HG02763 (cell line): ENCODE data around the gene DYNC2I2.
A peak's percentile ranks its signal among the peaks of the same experiment; 100 is the strongest.
"Not testable (repeated sequence)": the region's sequence is repeated elsewhere in the genome, so short reads cannot be mapped to it uniquely, and the experiment has no call there.

Experiments used
- ATAC-seq: cut with Tn5 transposase; IDR thresholded peaks from one replicate; pipeline ENCODE4 v1.9.1; 2021; ENCODE audit warnings: mild to moderate bottlenecking, moderate library complexity; ENCODE audit not compliant: unreplicated experiment

Gene DYNC2I2

GRCh38 chr9:128656416-128657343, at the start of gene DYNC2I2:
Gene DYNC2I2 (minus strand): TSS chr9:128656847. CDS start chr9:128656726, 121 bp downstream.
- peak; percentile 69 for ATAC-seq

- ATAC-seq = no peak
Observed at GRCh38 chr9:128706045-128706444, 49.4 kb upstream of the DYNC2I2 start.

GRCh38 chr9:128705051-128705965, 48.7 kb upstream of the DYNC2I2 start:
- ATAC-seq = no peak

DNA sequence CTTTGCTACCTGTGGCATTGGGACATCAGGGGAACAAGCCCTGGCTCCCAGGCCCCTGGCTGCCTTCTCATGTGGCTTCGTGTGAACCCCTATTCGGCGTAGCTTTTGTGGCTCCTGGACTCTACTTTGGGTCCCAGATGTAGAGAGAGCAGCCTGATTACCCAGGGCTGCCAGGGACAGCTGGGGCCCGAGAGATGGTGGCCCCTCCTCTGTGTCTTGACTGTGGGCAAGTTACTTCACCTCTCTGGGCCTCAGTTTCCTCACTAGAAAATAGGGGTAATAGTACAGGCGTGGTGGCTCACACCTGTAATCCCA, 47.7 kb upstream of the DYNC2I2 start:
- ATAC-seq = no peak

GRCh38 chr9:128703616-128704355, 47.1 kb upstream of the DYNC2I2 start:
- no peak for ATAC-seq

DNA sequence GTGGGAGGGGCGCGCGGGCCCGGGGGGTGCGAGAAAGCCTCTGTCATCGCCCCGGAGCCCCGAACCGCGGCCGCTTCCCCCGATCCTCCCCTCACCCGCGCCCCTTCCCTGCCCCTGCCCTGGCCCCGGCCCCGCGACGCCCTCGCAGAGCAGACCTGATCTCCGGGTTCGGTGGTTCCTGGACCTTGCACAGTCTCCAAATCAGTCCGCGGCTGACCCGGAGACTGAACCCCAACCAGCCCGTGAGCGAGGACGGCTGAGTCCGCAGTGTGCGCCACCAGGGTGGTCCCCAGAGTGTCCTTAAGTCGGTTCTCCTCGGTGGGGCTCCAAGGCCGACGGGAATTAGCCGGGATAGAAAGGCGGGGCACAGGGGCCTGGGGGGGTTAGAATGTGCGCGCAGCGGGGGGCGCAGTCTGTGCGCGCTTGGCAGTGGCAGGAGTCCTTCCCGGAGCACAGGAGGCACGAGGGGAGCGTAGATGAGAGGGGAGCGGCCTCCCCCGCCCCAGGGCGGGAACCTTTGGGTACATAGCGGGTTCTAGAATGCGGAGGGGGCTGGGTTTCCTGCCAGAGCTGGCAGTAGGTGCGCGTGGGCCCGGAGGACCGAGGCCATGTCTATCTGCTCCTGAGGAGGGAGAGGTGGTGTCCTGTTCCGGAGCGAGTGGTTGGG, 46.4 kb upstream of the DYNC2I2 start:
- no peak for ATAC-seq

GRCh38 chr9:128702445-128702948, 45.9 kb upstream of the DYNC2I2 start, which contains the start of gene PKN3:
Gene PKN3 (plus strand): TSS chr9:128702503. CDS start chr9:128702916, 413 bp downstream.
- peak; percentile 80 for ATAC-seq

DNA sequence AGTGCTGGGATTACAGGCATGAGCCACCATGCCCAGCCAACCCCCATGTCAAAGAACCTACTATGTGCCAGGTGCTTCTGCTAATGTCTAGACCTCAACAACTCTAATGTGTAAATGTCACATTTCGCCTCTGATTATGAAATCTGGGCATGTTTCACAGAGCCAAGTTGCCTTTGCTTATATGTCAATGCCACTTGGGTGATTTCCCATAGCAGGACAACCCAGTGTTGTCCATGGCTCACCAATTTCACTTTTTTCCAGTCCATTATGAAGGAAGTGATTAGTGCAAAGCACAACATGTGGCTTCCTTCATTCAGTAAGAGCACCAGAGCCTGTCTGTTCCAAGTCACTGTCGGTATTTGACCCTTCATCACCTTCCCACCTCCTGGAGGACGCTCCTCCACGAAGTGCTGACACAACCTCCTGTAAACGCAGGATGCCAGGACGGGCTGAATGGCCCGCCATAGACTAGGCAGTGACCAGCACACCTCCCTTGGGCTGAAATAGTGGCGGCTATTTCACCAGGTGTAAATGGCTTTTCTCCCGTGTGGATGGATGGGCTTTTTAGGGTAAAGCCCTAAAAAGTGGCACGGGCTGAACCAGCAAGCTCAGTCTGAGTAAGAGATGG, 44.7 kb upstream of the DYNC2I2 start:
- no peak for ATAC-seq

GRCh38 chr9:128699096-128699795, 42.6 kb upstream of the DYNC2I2 start:
- not testable (repeated sequence) for ATAC-seq

DNA sequence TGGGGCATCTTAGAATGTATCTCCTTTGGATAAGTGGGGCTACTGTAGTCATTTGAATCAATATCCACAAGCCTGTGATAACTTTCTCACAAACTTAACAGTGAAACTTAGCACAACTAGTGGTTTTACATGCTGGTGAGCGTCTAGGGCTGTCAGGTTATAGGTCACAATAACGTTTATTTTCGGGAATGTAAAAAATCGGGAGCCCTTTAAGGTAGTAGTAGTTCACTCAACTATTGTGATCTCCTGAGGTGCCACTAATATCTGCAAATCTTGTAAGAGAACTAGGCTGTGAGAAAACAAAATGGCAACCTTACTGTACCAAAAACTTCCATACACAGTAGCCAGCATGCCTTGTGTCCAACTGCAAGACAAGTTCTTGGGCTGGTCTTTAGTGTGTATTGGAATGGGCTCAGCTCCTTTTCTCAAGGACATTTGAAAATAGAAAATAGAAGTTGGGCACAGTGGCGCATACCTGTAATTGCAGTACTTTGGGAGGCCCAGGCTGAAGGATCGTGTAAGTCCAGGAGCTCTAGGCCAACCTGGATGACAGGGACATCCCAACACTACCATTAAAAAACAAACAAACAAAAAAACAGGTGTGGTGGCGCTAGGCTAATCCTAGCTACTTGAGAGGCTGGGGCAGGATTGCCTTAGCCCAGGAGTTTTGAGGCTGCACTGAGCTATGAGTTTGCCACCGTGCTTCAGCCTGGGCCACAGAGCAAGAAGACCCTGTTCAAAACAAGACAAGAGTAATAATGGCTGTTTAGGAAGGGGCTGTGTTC, 40.5 kb upstream of the DYNC2I2 start:
- no peak for ATAC-seq

DNA sequence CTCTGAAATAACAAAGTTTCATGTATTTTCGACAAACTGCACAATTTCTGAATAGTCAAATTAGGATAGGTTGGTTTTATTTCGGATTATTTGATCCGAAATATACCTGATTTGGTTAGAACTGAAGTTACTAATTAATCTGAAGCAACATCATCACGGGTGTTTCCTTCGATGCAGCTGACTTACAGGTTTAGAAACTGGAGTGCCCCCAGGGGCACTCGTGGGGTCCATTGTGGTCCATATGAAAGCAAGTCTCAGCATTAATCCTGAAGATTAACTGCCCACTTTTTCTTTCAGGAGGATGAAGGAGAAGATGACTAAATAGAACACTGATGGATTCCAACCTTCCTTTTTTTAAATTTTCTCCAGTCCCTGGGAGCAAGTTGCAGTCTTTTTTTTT, 37.7 kb upstream of the DYNC2I2 start:
- ATAC-seq = no peak

DNA sequence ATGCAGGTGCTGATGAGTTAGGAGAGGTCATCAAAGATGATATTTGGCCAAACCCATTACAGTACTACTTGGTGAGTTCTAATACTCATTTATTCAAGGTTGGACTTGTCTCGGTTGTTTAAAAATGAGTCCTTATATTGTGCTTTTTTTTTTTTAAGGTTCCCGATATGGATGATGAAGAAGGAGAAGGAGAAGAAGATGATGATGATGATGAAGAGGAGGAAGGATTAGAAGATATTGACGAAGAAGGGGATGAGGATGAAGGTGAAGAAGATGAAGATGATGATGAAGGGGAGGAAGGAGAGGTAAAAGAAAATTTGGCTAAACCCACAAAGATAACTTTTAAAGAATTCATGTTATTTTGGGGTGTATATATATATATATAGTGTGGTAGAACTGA, 37.1 kb upstream of the DYNC2I2 start:
- ATAC-seq = not testable (repeated sequence)

DNA sequence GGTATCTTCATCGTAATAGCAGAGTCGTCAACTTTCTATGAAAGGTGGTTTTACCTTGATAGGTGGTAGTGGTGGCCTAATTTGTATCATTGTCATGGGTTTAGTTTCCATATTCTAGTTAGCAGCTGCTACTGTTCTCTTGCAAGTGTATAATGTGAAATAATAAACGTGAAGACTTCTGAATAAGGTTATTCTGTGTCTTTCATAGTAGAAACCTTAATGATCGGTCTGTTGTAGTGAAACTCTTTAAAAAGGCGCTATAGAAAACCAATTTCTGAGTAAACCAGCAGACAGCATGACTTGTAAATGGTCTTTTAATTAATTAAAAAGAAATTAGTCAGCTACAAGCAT, 34.0 kb upstream of the DYNC2I2 start:
- ATAC-seq = no peak

DNA sequence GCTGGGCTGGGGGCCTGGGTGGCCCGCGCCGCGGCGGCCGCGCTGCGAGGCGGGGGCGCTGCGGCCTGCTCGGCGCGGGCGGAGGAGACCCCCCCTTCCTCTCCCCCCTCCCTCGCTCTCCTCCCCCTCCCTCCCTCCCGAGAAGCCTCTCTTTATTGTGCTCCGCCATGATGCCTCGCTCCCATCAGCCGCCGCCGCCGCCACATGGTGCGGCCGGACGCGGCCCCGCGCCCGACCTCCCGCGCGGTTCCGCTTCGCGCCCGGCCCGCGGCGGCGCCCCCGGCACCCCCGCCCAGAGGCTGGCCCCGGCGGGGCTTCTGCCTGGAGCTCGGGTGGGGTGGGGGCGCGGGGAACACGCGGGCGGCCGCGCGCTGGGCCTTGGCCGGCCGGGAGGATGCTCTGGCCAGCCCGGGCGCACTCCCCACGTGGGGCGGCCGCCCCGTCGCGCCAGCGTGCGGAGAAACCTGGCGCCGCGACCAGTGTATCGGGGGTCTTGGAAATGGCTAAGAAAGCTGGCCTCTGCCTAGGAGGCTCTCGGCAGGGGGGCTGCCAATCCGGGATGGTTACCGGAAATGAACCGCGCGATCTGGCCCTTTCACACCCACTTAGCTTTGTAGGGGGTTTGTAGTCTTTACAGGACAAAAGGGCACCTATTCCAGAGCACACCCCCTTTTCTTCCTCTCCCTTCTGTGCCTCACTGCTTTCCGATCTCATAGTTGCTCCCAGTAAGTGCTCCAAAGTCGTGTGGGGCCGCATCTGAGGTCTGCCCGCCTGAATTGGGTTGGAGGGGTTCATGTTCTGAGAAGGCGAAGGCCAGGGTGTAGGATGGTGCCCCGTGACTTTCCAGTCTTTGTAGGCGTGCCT, 33.4 kb upstream of the DYNC2I2 start:
- no peak for ATAC-seq

DNA sequence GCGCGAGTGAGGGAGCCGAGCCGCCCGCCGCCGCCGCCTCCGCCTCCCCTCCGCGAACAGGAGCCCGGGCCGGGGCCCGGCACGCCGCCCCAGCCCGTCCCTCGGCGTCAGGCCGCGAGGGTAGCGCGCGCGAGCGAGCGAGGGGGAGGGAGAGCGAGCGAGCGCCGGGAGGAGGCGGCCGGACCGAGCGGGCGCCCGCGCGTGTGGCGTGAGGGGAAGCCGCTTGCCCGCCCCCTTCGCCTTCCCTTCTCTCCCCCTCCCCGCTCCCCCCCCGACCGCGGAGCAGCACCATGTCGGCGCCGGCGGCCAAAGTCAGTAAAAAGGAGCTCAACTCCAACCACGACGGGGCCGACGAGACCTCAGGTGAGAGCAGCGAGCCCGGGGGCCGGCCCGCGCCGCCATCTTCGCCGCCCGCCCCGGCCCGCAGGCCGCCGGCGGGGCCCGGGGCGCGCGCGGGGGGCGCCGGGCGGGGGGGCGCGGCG, 32.7 kb upstream of the DYNC2I2 start:
- peak; percentile 24 for ATAC-seq

DNA sequence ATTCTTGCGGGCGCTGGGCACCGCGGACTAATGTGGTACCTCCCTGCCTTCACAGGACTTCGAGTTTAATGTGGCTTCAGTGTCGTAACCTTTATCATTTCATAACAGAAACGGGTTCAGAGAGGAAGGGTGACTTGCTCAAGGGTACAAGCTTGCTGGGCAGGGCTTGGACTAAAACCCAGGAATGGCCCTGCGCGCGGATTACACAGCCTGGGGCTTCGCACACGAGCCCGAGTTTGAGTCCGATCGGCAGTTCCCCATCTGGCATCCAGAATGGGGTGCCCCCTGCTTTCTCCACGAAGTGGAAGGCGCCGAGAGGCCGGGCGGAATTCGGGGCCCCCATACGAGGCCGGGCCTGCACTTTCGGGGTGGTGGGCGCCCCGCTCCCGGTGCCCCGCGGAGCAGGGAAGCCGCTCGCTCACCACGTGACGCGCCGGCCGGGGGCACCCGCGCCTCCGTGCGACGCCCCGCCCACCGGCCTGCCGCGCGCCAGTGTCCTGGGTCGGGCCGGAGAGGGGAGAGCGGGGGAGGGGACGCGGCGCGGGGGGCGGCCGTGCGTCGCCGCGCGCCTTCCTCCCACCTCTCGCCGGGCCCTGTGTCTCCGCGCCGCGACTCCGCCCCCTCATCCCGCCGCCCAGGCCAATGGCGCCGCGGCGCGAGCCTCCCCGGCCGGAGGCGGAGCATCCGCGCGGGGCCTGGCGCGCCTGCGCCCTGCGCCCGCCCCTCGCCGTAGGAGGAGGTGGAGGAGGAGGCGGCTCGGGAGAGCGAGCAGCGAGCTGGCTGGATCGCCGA, 32.0 kb upstream of the DYNC2I2 start, which contains the start of gene SET:
SET (plus strand) TSS at position 722 of the 792 bp plus-strand sequence. CDS start 361 bp downstream, outside the sequence.
- ATAC-seq = peak; percentile 75
